Transverse colon (tissue), 4 donors: ENCODE data around the gene RAX2. TPM values are rescaled to one million over a fixed set of nuclear protein-coding genes. Genes with fewer than 3 reads are reported as not detected.

ENCODE experiments used
- DNase-seq: peaks from one replicate; pipeline ENCODE4 v3.0.0-alpha.2; 2019
- H3K27ac ChIP-seq, 4 donors: fragments of 200-600 bp; sonication (generic); 2 replicates each; pipeline ENCODE4 v1.5.1; 2016 to 2018; ENCODE audit warnings: inconsistent platforms in 4 of 4
- H3K27me3 ChIP-seq: fragments of 200-600 bp; sonication (generic); 2 replicates; pipeline ENCODE4 v1.5.1; 2017; ENCODE audit warnings: inconsistent platforms
- H3K36me3 ChIP-seq, 4 donors: fragments of 200-600 bp; sonication (generic); 2 replicates each; pipeline ENCODE4 v1.5.1; 2017 to 2019; ENCODE audit warnings: inconsistent platforms in 4 of 4
- H3K4me1 ChIP-seq, 4 donors: fragments of 200-600 bp; sonication (generic); 2 replicates each; pipeline ENCODE4 v1.5.1; 2017 to 2020; ENCODE audit warnings: inconsistent platforms in 4 of 4
- H3K4me3 ChIP-seq, 4 donors: fragments of 200-600 bp; sonication (generic); 1 replicate in 1 of 4; 2 replicates in 3 of 4; pipeline versions ENCODE4 v1.5.1 to v1.6.1; 2017 to 2019; ENCODE audit warnings: inconsistent platforms in 4 of 4
- H3K9me3 ChIP-seq, 2 donors: fragments of 200-600 bp; sonication (generic); 2 replicates each; pipeline ENCODE4 v1.5.1; 2017 to 2019; ENCODE audit warnings: inconsistent platforms in 2 of 2
- CTCF ChIP-seq, 5 experiments: fragments of 200-600 bp in 3 of 5; fragments of 450-650 bp in 2 of 5; sonication (generic) in 3 of 5; IDR thresholded peaks; 1 replicate in 2 of 5; 2 replicates in 3 of 5; pipeline ENCODE4 v1.5.1; 2016 to 2017; ENCODE audit warnings: antibody characterized with exemption in 5 of 5, inconsistent platforms in 3 of 5, mild to moderate bottlenecking in 2 of 5, moderate library complexity in 1 of 5
- EP300 ChIP-seq: sonication (generic); formaldehyde crosslinking; IDR thresholded peaks from one replicate; pipeline ENCODE4 v1.6.1; 2017; ENCODE audit warnings: antibody characterized with exemption, low read depth
- POLR2A ChIP-seq: fragments of 450-650 bp; IDR thresholded peaks from one replicate; pipeline ENCODE4 v1.6.1; 2016; ENCODE audit warnings: antibody characterized with exemption, mild to moderate bottlenecking, moderate library complexity
- POLR2AphosphoS5 ChIP-seq, 3 donors: sonication (generic); formaldehyde crosslinking; IDR thresholded peaks; one replicate each; pipeline ENCODE4 v1.6.1; 2016; ENCODE audit warnings: antibody characterized with exemption in 3 of 3
- WGBS, 2 donors: methylation state at CpG; one replicate each; pipeline ENCODE4 v1.1.5; 2018; ENCODE audit warnings: low coverage in 1 of 2; 5-methylcytosine and 5-hydroxymethylcytosine counted together
- in situ Hi-C, 4 donors: fragments of 200-750 bp; cut with MboI; loops; one replicate each; pipeline versions ENCODE4 v1.15.0 to v1.15.1; 2017; ENCODE audit warnings: low sequenced_read_pairs in 3 of 4, low pct_ligation_motif_present in 1 of 4, low pct_unique_long_range_greater_than_20kb in 1 of 4
- intact Hi-C: fragments of 100-400 bp; cut with DNase I; formaldehyde crosslinking; loops from one replicate; pipeline ENCODE4 v1.15.1; 2023; ENCODE audit warnings: low total_unique reads
- total RNA-seq, 4 donors: library from RNA; depleted of rRNA; stranded (reverse); fragments of >200 nt; gene quantifications; one replicate each; pipeline ENCODE4 v1.1.0, GENCODE V29; 2016

The RAX2 gene
- total RNA-seq, 4 donors from 2014 or later, result not detected

DNA sequence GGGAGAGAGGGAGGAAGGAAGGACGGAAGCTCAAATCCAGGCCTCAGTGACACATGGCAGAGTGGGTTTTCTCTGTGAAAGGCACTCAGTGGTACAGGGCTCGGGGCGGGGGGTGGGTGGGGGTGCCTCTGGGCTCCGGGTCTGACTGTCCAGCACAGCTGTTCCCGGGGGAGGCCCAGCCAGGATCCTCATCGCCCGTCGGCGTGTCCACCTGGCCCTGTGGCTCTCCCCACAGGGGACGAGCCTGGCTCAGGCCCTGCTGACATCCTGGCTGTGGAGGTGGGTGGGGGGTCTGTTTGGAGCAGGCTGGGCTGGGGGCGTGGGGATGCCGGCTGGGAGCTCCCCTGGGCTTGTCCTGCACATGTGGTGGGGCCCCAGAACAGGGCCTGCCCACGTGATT lies 32.4 kb upstream of the RAX2 start:
- no peaks in the 10 kb centered on the region for H3K9me3 ChIP-seq
- H3K27ac ChIP-seq, result no peak overlapping the region
- no peak overlapping the region for H3K4me3 ChIP-seq
- peaks cover 32% of the 10 kb centered on the region for H3K27me3 ChIP-seq
- 62% methylated on average over 3 of the region's 13 CpGs; no CpG with 5 or more reads in 1 of the 2 donors for WGBS, 2 donors
- in situ Hi-C loops (no loop called here), intact Hi-C loops (no loop called here)
- H3K36me3 ChIP-seq, result no peaks in the 10 kb centered on the region
- DNase-seq, result no peak
- TF ChIP-seq POLR2A (no peak), POLR2AphosphoS5 (IDR thresholded peaks at IDR 0.05) (no peak), CTCF (IDR thresholded peaks at IDR 0.05) (no peak), EP300 (no peak)
- peaks cover 5 to 12% (median 8%) of the 10 kb centered on the region in 4 donors for H3K4me1 ChIP-seq

DNA sequence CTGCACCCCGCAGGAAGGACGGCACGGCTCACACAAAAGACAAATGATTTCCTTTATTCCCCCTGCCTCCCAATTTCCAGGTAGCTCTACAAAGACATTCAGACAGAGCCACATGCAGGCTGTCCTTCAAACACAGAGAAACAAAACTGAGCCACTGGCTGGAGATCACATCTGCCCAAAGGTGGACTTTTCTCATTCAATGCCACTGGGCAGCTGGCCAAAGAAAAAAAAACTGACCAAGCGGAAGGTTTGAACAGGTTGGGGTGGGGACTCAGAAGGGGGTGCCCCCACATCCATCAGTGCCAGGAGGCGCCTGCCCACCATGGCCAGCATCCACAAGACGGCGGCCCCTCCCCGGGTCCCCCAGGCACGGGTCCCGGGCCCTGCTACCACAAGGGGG lies 32.0 kb upstream of the RAX2 start:
- Histone ChIP-seq H3K27ac (no peak overlapping the region), H3K9me3 (no peaks in the 10 kb centered on the region), H3K27me3 (peaks cover 37% of the 10 kb centered on the region), H3K4me1 (peaks cover 5 to 12% (median 8%) of the 10 kb centered on the region in 4 donors), H3K36me3 (no peaks in the 10 kb centered on the region), H3K4me3 (no peak overlapping the region)
- intact Hi-C loops (no loop called here), in situ Hi-C loops (no loop called here)
- 78% methylated on average over 10 of the region's 10 CpGs; no CpG with 5 or more reads in 1 of the 2 donors for WGBS, 2 donors
- no peak for DNase-seq
- TF ChIP-seq POLR2AphosphoS5 (IDR thresholded peaks at IDR 0.05) (no peak), CTCF (IDR thresholded peaks at IDR 0.05) (no peak), POLR2A (no peak), EP300 (no peak)

DNA sequence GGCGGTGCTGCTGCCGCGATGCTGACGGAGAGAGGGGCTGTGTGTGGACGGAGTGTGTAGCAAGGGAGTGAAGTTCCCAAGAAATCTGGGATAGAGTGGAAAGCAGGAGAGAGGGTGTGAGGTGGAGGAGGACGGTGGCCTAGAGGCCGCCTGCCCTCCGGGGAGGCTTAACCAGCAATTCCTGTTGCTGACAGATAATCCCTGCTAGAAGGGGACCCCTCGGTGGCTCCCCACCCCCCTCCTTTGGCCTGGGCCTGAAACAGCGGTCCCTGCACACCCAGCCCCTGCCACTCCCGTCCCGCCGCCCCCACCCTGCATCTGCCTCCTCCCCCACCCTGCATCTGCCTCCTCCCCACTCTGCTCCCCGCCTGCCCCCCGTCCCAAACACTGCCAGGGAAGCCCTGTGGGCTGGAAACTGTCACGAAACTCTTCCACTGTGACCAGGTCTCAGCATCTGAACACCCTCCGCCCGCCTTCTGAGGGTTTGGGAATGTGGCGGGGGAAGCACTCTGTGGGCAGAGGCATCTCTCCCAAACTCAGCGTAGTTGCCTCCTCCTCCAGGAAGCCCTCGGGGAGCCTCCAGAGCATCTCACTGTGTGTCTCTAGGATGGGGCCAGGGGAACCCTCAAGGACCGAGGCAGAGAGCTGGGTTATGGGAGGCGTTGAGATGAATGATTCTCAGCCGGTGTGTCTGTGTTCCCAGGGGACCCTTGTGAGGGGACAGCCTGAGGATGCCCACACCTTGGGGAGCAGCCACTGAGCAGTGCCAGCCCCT lies 31.3 kb upstream of the RAX2 start:
- Histone ChIP-seq H3K4me1 (peaks cover 5 to 12% (median 8%) of the 10 kb centered on the region in 4 donors), H3K27me3 (peaks cover 44% of the 10 kb centered on the region), H3K36me3 (no peaks in the 10 kb centered on the region), H3K27ac (no peak overlapping the region), H3K4me3 (no peak overlapping the region), H3K9me3 (no peaks in the 10 kb centered on the region)
- no peak for DNase-seq
- intact Hi-C loops (no loop called here), in situ Hi-C loops (no loop called here)
- TF ChIP-seq POLR2AphosphoS5 (IDR thresholded peaks at IDR 0.05) (no peak), EP300 (no peak), CTCF (IDR thresholded peaks at IDR 0.05) (no peak), POLR2A (no peak)
- 80 to 92% methylated on average over 5 to 22 of the region's 24 CpGs for WGBS, 2 donors

- Histone ChIP-seq H3K9me3 (peaks cover 3 to 4% of the 10 kb centered on the region in 2 donors), H3K4me3 (peak overlapping the region in 1 of 4 donors; percentile 7), H3K36me3 (no peaks in the 10 kb centered on the region), H3K27ac (no peak overlapping the region), H3K4me1 (peaks cover 5 to 12% (median 8%) of the 10 kb centered on the region in 4 donors), H3K27me3 (peaks cover 49% of the 10 kb centered on the region)
- intact Hi-C loops (no loop called here), in situ Hi-C loops (no loop called here)
- no peak for TF ChIP-seq POLR2A
- no peak for TF ChIP-seq CTCF (IDR thresholded peaks at IDR 0.05)
- WGBS, 2 donors, result 4% methylated on average over 44 of the region's 46 CpGs; no CpG with 5 or more reads in 1 of the 2 donors
- peak; percentile 37 for DNase-seq
Observed at GRCh38 chr19:3801412-3802096, 29.5 kb upstream of the RAX2 start.
